Measurements from ENCODE around the gene TNFRSF25. TPM values are rescaled to one million over a fixed set of nuclear protein-coding genes. Genes with fewer than 3 reads are reported as not detected.

TNFRSF25 gene
- total RNA-seq, 1 donor from 2014 or later: 20.5 TPM

GRCh38 chr1:6418668-6419396, 47.1 kb downstream of the TNFRSF25 start:
- peaks cover 6% of the 10 kb centered on the region for H3K36me3 ChIP-seq (ENCODE audit: control insufficient read depth, insufficient read depth, low read length)
- no peaks in the 10 kb centered on the region for H3K27me3 ChIP-seq (ENCODE audit: control insufficient read depth, insufficient read depth, low read length)
- H3K4me3 ChIP-seq (ENCODE audit: low read depth, low read length): peak overlapping the region; percentile 54
- DNase-seq (ENCODE audit: low read depth) (no peak), FAIRE-seq (no peak)
- TF ChIP-seq, protein P1, sequence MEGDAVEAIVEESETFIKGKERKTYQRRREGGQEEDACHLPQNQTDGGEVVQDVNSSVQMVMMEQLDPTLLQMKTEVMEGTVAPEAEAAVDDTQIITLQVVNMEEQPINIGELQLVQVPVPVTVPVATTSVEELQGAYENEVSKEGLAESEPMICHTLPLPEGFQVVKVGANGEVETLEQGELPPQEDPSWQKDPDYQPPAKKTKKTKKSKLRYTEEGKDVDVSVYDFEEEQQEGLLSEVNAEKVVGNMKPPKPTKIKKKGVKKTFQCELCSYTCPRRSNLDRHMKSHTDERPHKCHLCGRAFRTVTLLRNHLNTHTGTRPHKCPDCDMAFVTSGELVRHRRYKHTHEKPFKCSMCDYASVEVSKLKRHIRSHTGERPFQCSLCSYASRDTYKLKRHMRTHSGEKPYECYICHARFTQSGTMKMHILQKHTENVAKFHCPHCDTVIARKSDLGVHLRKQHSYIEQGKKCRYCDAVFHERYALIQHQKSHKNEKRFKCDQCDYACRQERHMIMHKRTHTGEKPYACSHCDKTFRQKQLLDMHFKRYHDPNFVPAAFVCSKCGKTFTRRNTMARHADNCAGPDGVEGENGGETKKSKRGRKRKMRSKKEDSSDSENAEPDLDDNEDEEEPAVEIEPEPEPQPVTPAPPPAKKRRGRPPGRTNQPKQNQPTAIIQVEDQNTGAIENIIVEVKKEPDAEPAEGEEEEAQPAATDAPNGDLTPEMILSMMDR (IDR thresholded peaks at IDR 0.05; ENCODE audit: insufficient read depth, low read length, severe bottlenecking): no peak

DNA sequence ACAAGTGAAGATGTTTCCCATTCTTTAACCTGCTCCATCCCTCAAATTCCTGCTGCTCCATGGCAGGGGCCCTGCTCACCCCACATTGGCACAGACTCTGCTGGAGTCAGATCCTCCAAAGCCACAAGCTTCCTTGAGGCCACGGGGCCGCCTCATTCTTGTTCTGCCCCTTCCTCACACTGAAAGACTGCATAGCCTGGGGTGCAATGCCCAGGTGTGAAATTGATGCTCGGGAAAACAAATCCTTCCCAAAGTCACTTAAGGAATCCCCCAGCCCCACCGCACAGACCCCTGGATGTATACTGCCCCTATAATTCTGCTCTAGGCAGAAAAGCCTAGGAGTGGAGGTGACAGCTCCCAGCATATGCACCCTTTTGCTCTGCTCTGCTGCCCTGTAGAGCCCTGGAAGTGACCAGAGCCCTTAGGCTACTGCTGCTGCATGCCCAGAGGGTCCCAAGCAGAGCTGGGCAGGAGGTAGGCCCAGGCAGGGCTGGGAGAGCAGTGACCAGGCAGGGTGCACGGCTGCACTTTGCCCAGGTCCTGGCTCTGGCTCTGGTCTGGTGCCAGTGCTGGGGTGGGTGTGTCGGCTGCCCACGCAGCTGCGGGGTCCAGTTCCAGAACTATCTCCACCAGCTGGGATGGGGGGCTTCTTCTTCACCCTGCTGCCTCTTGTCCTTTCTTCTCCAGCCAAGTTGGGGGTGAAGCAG, 47.9 kb downstream of the TNFRSF25 start:
- no peak for DNase-seq (ENCODE audit: low read depth)
- Histone ChIP-seq H3K4me3 (ENCODE audit: low read depth, low read length) (peak overlapping the region; percentile 54), H3K36me3 (ENCODE audit: control insufficient read depth, insufficient read depth, low read length) (peaks cover 6% of the 10 kb centered on the region), H3K27me3 (ENCODE audit: control insufficient read depth, insufficient read depth, low read length) (no peaks in the 10 kb centered on the region)
- no peak for FAIRE-seq
- TF ChIP-seq, protein P1 (IDR thresholded peaks at IDR 0.05; ENCODE audit: insufficient read depth, low read length, severe bottlenecking): no peak

DNA sequence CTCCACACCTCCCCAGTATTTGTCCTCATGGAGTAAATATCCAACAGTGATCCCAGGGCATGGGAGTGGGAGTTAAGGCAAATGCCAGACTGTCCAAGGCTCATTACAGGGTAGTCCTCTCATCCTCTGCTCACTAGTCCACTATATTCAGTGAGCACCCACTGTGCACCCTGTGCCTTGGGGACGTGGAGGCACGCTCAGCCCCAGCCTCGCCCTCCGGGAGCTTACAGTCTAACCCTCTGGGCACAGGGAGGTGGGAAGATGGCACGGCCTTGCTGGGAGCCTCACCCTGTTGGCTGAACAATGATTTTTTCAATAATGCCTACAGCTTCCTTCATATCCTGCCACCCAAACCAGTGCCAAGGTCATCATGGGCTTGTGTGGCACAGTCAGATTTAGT, 49.1 kb downstream of the TNFRSF25 start:
- DNase-seq (ENCODE audit: low read depth) (no peak), FAIRE-seq (peak; percentile 81)
- TF ChIP-seq, protein P1 (IDR thresholded peaks at IDR 0.05; ENCODE audit: insufficient read depth, low read length, severe bottlenecking): no peak
- no peak overlapping the region for H3K4me3 ChIP-seq (ENCODE audit: low read depth, low read length)
- H3K27me3 ChIP-seq (ENCODE audit: control insufficient read depth, insufficient read depth, low read length): no peaks in the 10 kb centered on the region
- peaks cover 6% of the 10 kb centered on the region for H3K36me3 ChIP-seq (ENCODE audit: control insufficient read depth, insufficient read depth, low read length)

DNA sequence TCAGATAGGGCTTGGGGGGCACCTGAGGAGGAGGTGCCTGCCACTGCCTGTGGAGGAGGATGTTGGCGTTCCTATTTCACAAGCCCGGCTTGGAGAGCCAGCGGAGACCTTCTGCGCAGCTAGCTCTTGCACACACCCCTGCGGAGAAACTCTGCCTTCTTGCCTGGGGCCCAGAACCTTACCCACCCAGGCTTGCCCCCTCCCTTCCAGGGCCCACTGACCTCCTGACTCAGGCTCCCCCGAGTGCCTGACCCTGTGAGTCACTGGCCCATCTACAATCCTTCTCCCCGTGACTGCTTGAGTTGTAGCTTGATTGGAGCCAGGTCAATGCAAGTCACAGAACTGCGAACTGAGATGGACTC, 49.7 kb downstream of the TNFRSF25 start:
- FAIRE-seq: no peak

DNA sequence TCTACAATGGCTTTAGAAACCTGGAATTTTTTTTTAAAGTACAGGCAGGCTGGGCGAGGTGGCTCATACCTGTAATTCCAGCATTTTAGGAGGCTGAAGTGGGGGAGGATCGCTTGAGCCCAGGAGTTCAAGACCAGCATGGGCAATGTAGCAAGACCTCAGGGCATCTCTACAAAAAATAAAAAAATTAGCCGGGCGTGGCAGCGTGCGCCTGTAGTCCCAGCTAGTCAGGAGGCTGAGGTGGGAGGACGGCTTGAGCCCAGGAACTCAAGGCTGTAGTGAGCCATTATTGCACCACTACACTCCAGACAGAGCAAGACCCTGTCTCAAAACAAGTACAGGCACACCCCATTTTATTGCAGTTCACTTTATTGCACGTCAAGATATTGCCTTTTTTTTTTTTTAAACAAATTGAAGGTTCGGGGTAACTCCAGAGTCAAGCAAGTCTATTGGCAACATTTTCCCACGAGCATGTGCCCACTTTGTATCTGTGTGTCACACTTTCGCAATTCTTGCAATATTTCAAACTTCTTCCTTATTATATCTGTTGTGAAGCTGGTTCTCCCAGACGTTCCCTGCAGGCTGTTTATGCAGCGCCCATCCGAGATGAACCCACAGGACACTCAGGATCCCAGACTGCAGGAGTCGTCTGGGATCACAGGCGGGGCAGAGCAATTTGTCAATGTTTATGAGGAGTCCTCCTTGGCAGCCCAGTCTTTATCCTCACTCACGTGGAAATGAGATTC, 50.9 kb downstream of the TNFRSF25 start:
- TF ChIP-seq, protein P1 (IDR thresholded peaks at IDR 0.05; ENCODE audit: insufficient read depth, low read length, severe bottlenecking): no peak
- FAIRE-seq: no peak
- peak; percentile 84 for DNase-seq (ENCODE audit: low read depth)
- Histone ChIP-seq H3K36me3 (ENCODE audit: control insufficient read depth, insufficient read depth, low read length) (peaks cover 6% of the 10 kb centered on the region), H3K4me3 (ENCODE audit: low read depth, low read length) (no peak overlapping the region), H3K27me3 (ENCODE audit: control insufficient read depth, insufficient read depth, low read length) (no peaks in the 10 kb centered on the region)

More for the DNA sequence above, 49.7 kb downstream of the TNFRSF25 start:
- Histone ChIP-seq H3K4me3 (ENCODE audit: low read depth, low read length) (no peak overlapping the region), H3K27me3 (ENCODE audit: control insufficient read depth, insufficient read depth, low read length) (no peaks in the 10 kb centered on the region), H3K36me3 (ENCODE audit: control insufficient read depth, insufficient read depth, low read length) (peaks cover 6% of the 10 kb centered on the region)
- no peak for DNase-seq (ENCODE audit: low read depth)
- TF ChIP-seq, protein P1 (IDR thresholded peaks at IDR 0.05; ENCODE audit: insufficient read depth, low read length, severe bottlenecking): no peak
